Psoas muscle (tissue), 8 donors: ENCODE results near the gene RRP12. TPM values are rescaled to one million over a fixed set of nuclear protein-coding genes. Genes with fewer than 3 reads are reported as not detected.

ENCODE experiments used
- ATAC-seq, 4 donors: fragments of 200-7000 bp; cut with Tn5 transposase; one replicate each; pipeline ENCODE4 v1.9.1; 2020; ENCODE audit warnings: moderate library complexity in 3 of 4, mild to moderate bottlenecking in 2 of 4
- DNase-seq, 2 donors: peaks; one replicate each; pipeline ENCODE4 v3.0.0-alpha.2; 2020
- H3K27ac ChIP-seq: fragments of 200-600 bp; one replicate; pipeline ENCODE4 v1.8.0; 2022
- H3K27me3 ChIP-seq, 3 donors: fragments of 200-600 bp in 1 of 3; one replicate each; pipeline versions ENCODE4 v1.6.1 to v1.8.0; 2013 to 2022; ENCODE audit warnings: low read length in 2 of 3, mild to moderate bottlenecking in 2 of 3, moderate library complexity in 1 of 3; ENCODE audit not compliant: insufficient read depth in 3 of 3
- H3K36me3 ChIP-seq, 2 donors: fragments of 200-600 bp in 1 of 2; one replicate each; pipeline versions ENCODE4 v1.6.1 to v1.8.0; 2013 to 2022; ENCODE audit warnings: low read depth in 1 of 2, mild to moderate bottlenecking in 1 of 2, moderate library complexity in 1 of 2; ENCODE audit not compliant: insufficient read depth in 1 of 2
- H3K4me1 ChIP-seq: fragments of 200-600 bp; one replicate; pipeline ENCODE4 v1.8.0; 2022
- H3K4me3 ChIP-seq: fragments of 200-600 bp; one replicate; pipeline ENCODE4 v1.8.0; 2022; ENCODE audit warnings: mild to moderate bottlenecking
- H3K9me3 ChIP-seq: fragments of 200-600 bp; one replicate; pipeline ENCODE4 v1.8.0; 2022
- WGBS, 3 donors: extraction: QIAGEN DNeasy Blood & Tissue Kit; methylation state at CpG; one replicate each; pipeline versions ENCODE4 v1.1.6 to v1.1.7; 2013; 5-methylcytosine and 5-hydroxymethylcytosine counted together
- intact Hi-C, 2 donors: fragments of 100-400 bp; cut with DNase I; formaldehyde crosslinking; loops; one replicate each; pipeline versions ENCODE4 v1.11.0 to v1.14.2; 2022
- polyA plus RNA-seq, 3 donors: library from polyadenylated mRNA; stranded (reverse); fragments of 200-250 nt; gene quantifications; one replicate each; pipeline ENCODE4 v1.2.3, GENCODE V29; 2013
- total RNA-seq, 4 donors: library from RNA; stranded (reverse); fragmentation: NEBNext Ultra II Directional in 2 of 4; extraction: Animal tissue kit (Norgen Biotek cat#: 25700) in 2 of 4; gene quantifications; one replicate each; pipeline versions ENCODE4 v1.2.1 to v1.2.4, GENCODE V29; 2021 to 2023
- TF ChIP-seq, protein P1 (sequence below): fragments of 200-600 bp; IDR thresholded peaks from one replicate; pipeline ENCODE4 v1.8.0; 2022; ENCODE audit warnings: antibody characterized with exemption
- donor health status: healthy with polysubstance abuse.
- donor health status: DM: no; HTN: no; CAD: no; lungs with moderate emphysema.
- donor health status: Bipolar disorder and iron deficiency.
- donor health status: healthy.
- donor health status: DM: yes; HTN: yes; CAD: no.
- donor health status: DM: no; HTN: no; CAD: no.
- donor health status: DM: no; HTN: no; CAD: no.
- donor health status: DM: yes; HTN: yes; CAD: no.

RRP12 gene
- total and polyA plus RNA-seq, 7 donors: 46.5 to 114 (median 76.4) TPM

DNA sequence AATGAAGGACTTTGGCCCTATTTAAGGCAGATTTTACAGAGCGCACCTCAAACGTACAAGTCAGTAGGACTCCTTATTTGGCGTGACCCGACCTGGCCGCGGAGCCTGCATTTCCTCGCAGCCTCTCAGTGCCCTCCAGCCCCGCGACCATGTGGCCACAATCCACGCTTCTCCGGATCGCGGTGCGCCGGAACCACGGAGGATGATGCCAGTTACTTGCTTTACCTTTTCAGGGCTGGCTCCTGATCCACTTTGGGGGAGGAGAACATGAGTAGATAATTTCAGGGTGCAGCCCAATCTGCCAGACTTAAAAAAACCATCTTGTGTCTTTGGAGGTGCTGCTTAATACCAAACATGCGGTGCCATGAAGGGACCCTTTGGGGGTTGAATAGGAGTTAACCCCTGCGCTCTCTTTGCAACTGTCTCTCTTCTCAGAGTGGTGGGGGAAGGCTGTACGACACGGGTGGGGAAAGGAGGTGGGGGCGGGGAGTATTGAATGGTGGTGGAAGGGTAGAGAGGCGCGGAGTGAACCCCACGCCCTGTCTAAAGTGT, 80.6 kb downstream of the RRP12 start:
- ATAC-seq: peak in 1 of 4 donors; percentile 35
- no peaks in the 10 kb centered on the region for H3K36me3 ChIP-seq
- peak overlapping the region; percentile 96 for H3K27ac ChIP-seq
- no peaks in the 10 kb centered on the region for H3K9me3 ChIP-seq
- H3K27me3 ChIP-seq: no peaks in the 10 kb centered on the region
- 7 to 18% (median 13%) methylated on average over 24 of the region's 24 CpGs for WGBS, 3 donors
- TF ChIP-seq, protein P1, sequence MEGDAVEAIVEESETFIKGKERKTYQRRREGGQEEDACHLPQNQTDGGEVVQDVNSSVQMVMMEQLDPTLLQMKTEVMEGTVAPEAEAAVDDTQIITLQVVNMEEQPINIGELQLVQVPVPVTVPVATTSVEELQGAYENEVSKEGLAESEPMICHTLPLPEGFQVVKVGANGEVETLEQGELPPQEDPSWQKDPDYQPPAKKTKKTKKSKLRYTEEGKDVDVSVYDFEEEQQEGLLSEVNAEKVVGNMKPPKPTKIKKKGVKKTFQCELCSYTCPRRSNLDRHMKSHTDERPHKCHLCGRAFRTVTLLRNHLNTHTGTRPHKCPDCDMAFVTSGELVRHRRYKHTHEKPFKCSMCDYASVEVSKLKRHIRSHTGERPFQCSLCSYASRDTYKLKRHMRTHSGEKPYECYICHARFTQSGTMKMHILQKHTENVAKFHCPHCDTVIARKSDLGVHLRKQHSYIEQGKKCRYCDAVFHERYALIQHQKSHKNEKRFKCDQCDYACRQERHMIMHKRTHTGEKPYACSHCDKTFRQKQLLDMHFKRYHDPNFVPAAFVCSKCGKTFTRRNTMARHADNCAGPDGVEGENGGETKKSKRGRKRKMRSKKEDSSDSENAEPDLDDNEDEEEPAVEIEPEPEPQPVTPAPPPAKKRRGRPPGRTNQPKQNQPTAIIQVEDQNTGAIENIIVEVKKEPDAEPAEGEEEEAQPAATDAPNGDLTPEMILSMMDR: no peak
- peaks cover 9% of the 10 kb centered on the region for H3K4me1 ChIP-seq
- DNase-seq: peak in 1 of 2 donors; percentile 54
- intact Hi-C loops: no loop called here
- H3K4me3 ChIP-seq: peak overlapping the region; percentile 91

GRCh38 chr10:97319671-97320479, 81.3 kb downstream of the RRP12 start:
- H3K27ac ChIP-seq: peak overlapping the region; percentile 96
- DNase-seq: peak; percentile 45 to 82
- peak overlapping the region; percentile 91 for H3K4me3 ChIP-seq
- TF ChIP-seq, protein P1: no peak
- H3K9me3 ChIP-seq: no peaks in the 10 kb centered on the region
- WGBS, 3 donors: 0 to 1% (median 0%) methylated on average over 51 to 83 of the region's 83 CpGs
- peaks cover 9% of the 10 kb centered on the region for H3K4me1 ChIP-seq
- no peaks in the 10 kb centered on the region for H3K36me3 ChIP-seq
- H3K27me3 ChIP-seq: no peaks in the 10 kb centered on the region
- intact Hi-C loops: no loop called here
- peak; percentile 40 to 72 (median 62) for ATAC-seq

GRCh38 chr10:97318772-97319651, 82.1 kb downstream of the RRP12 start, which contains the start of gene FRAT1:
Gene FRAT1, plus strand, starts transcription at chr10:97319271. Its CDS starts 183 bp downstream, at chr10:97319454.
- peak; percentile 93 to 94 for DNase-seq
- Histone ChIP-seq H3K9me3 (no peaks in the 10 kb centered on the region), H3K27me3 (no peaks in the 10 kb centered on the region), H3K27ac (peak within 1 kb of the TSS; percentile 96), H3K36me3 (no peaks in the 10 kb centered on the region), H3K4me1 (peaks cover 9% of the 10 kb centered on the region), H3K4me3 (peak within 1 kb of the TSS; percentile 91)
- ATAC-seq: peak; percentile 88 to 91 (median 90)
- intact Hi-C loops: loop anchor here in 1 of 2 donors (1.0 kb wide), 1 partner anchor 26 kb away; no protein-coding TSS in a partner anchor
- TF ChIP-seq, protein P1: no peak
- 0% methylated on average over 55 to 79 of the region's 79 CpGs for WGBS, 3 donors

- no peaks in the 10 kb centered on the region for H3K27me3 ChIP-seq
- H3K4me1 ChIP-seq: no peaks in the 10 kb centered on the region
- H3K27ac ChIP-seq: no peak overlapping the region
- H3K4me3 ChIP-seq: no peak overlapping the region
- H3K36me3 ChIP-seq: no peaks in the 10 kb centered on the region
- DNase-seq (no peak), ATAC-seq (no peak)
- intact Hi-C loops: no loop called here
- H3K9me3 ChIP-seq: no peaks in the 10 kb centered on the region
- TF ChIP-seq, protein P1: no peak
- WGBS, 3 donors: 56 to 72% (median 57%) methylated on average over 4 of the region's 4 CpGs
These were observed 86.5 kb downstream of the RRP12 start for GRCh38 chr10:97314671-97315070.
